Activated CD8-positive, alpha-beta T cell treated with anti-CD3 and anti-CD28 coated beads for 36 hours (primary cell): Measurements from ENCODE around the gene FAM120B. TPM values are rescaled to one million over a fixed set of nuclear protein-coding genes. Genes with fewer than 3 reads are reported as not detected.

Experiments used
- ATAC-seq: fragments of 200-7000 bp; cut with Tn5 transposase; one replicate; pipeline ENCODE4 v1.10.0; 2021; ENCODE audit warnings: mild to moderate bottlenecking, moderate library complexity
- CTCF ChIA-PET: fragments of 350-600 bp; sonication (Branson Sonifier 250); formaldehyde crosslinking; loops from one replicate; lab custom pipeline; 2021; ENCODE audit warnings: antibody characterized with exemption; lab: Charles Lee
- POLR2A ChIA-PET: fragments of 350-600 bp; sonication (Branson Sonifier 250); formaldehyde crosslinking; loops from one replicate; lab custom pipeline; 2021; ENCODE audit warnings: antibody characterized with exemption; lab: Charles Lee
- DNase-seq: peaks from one replicate; pipeline ENCODE4 v3.0.0-alpha.2; 2020
- H3K27ac Mint-ChIP-seq: one replicate; pipeline ENCODE4 v1.8.0; 2021; ENCODE audit warnings: mild to moderate bottlenecking, mixed read lengths
- H3K27me3 Mint-ChIP-seq: one replicate; pipeline ENCODE4 v1.8.0; 2021; ENCODE audit warnings: mixed read lengths
- H3K36me3 Mint-ChIP-seq: one replicate; pipeline ENCODE4 v1.8.0; 2021; ENCODE audit warnings: low read depth, mixed read lengths
- H3K4me1 Mint-ChIP-seq: one replicate; pipeline ENCODE4 v1.8.0; 2021; ENCODE audit warnings: low read depth, mixed read lengths
- H3K4me3 Mint-ChIP-seq: one replicate; pipeline ENCODE4 v1.8.0; 2021; ENCODE audit warnings: mild to moderate bottlenecking, moderate library complexity, mixed read lengths
- H3K9me3 Mint-ChIP-seq: one replicate; pipeline ENCODE4 v1.8.0; 2021; ENCODE audit warnings: mixed read lengths
- intact Hi-C: fragments of 100-400 bp; cut with micrococcal nuclease; formaldehyde crosslinking; loops from one replicate; pipeline ENCODE4 v1.10.0; 2022
- total RNA-seq, 2 experiments: library from RNA; stranded (reverse); gene quantifications; one replicate each; pipeline ENCODE4 v1.2.3, GENCODE V29; 2021
- TF ChIP-seq, protein P1 (sequence below): fragments of 200-600 bp; IDR thresholded peaks from one replicate; pipeline ENCODE4 v1.8.0; 2022; ENCODE audit warnings: antibody characterized with exemption, mild to moderate bottlenecking

Gene FAM120B, protein sequence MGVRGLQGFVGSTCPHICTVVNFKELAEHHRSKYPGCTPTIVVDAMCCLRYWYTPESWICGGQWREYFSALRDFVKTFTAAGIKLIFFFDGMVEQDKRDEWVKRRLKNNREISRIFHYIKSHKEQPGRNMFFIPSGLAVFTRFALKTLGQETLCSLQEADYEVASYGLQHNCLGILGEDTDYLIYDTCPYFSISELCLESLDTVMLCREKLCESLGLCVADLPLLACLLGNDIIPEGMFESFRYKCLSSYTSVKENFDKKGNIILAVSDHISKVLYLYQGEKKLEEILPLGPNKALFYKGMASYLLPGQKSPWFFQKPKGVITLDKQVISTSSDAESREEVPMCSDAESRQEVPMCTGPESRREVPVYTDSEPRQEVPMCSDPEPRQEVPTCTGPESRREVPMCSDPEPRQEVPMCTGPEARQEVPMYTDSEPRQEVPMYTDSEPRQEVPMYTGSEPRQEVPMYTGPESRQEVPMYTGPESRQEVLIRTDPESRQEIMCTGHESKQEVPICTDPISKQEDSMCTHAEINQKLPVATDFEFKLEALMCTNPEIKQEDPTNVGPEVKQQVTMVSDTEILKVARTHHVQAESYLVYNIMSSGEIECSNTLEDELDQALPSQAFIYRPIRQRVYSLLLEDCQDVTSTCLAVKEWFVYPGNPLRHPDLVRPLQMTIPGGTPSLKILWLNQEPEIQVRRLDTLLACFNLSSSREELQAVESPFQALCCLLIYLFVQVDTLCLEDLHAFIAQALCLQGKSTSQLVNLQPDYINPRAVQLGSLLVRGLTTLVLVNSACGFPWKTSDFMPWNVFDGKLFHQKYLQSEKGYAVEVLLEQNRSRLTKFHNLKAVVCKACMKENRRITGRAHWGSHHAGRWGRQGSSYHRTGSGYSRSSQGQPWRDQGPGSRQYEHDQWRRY
- total RNA-seq: 10 to 100 TPM; 19.0 to 19.5 TPM

DNA sequence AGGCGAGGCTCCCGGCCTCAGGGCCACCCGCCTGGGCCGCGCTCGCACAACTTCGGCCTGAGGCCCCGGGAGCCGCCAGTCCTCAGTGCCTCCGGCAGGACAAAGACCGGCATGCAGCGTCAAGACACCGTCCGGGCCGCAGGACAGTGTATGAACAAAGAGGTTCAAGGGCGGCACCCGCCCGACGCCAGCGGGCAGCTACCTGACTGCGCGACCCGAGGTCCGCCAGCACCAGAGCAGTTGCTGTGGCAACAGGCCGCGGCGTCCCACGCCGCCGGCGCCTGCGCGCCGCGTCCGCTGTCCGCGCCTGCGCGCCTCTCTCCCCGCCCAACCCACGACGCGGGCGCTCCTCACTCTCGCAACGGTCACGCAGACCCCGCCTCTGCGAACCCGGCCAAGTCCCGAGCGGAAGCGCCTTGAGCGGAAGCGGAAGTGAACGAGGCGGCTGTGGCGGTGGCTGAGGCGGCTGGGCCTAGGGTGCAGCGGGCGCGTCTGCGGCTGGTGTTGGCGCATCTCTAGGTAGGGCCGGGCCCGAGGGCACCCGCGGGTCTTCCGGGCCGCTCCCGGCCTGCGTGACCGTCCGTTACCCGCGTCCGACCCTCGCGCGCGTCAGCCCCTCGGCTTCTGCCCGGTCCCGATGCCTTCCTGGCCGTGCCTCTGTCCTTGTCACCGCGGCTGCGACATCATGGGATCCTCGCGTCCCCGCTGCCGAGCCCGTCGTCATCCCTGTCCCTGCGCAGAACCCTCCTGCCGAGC is at the start of gene FAM120B:
Gene FAM120B, plus strand, starts transcription at position 435 of the 756 bp plus-strand sequence. CDS start 10,633 bp downstream, outside the sequence.
- Mint-ChIP-seq H3K9me3 (peaks cover 2% of the 10 kb centered on the region), H3K4me3 (peak within 1 kb of the TSS; percentile 92), H3K36me3 (peaks cover 11% of the 10 kb centered on the region), H3K4me1 (peaks cover 40% of the 10 kb centered on the region), H3K27ac (peak within 1 kb of the TSS; percentile 91), H3K27me3 (no peaks in the 10 kb centered on the region)
- intact Hi-C loops: no loop called here
- ATAC-seq (peak; percentile 96), DNase-seq (peak; percentile 94)
- TF ChIP-seq, protein P1, sequence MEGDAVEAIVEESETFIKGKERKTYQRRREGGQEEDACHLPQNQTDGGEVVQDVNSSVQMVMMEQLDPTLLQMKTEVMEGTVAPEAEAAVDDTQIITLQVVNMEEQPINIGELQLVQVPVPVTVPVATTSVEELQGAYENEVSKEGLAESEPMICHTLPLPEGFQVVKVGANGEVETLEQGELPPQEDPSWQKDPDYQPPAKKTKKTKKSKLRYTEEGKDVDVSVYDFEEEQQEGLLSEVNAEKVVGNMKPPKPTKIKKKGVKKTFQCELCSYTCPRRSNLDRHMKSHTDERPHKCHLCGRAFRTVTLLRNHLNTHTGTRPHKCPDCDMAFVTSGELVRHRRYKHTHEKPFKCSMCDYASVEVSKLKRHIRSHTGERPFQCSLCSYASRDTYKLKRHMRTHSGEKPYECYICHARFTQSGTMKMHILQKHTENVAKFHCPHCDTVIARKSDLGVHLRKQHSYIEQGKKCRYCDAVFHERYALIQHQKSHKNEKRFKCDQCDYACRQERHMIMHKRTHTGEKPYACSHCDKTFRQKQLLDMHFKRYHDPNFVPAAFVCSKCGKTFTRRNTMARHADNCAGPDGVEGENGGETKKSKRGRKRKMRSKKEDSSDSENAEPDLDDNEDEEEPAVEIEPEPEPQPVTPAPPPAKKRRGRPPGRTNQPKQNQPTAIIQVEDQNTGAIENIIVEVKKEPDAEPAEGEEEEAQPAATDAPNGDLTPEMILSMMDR: no peak
- POLR2A ChIA-PET: interaction anchor here (1.0 to 1.7 kb wide), 3 partner anchors 10 to 12 kb away, joined by 3 to 4 read pairs (median 3); no protein-coding TSS in a partner anchor
- CTCF ChIA-PET: interaction anchor here (0.9 kb wide), 1 partner anchor 11 kb away, joined by 3 read pairs; no protein-coding TSS in a partner anchor

DNA sequence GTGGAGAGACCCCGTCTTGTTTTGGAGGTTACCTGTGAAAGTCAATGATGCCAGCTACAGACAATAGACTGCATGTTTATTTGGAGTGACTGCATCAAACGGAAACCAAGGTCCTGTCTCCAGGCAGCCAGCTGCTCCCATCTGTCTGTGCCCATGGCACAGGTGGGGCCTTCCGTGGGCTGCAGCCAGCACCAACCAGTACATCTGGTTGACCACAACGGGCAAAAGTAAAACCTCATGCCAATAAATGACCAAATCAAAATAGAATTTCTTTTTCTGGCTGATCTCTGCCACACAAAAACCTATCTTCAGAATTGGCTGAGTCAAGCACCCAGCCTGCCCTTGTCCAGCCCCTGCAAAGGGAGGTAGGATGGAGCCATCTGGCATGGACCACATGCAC is 49.2 kb upstream of the FAM120B start:
- Mint-ChIP-seq H3K27ac (no peak overlapping the region), H3K27me3 (no peaks in the 10 kb centered on the region), H3K36me3 (no peaks in the 10 kb centered on the region), H3K4me1 (no peaks in the 10 kb centered on the region), H3K4me3 (no peak overlapping the region), H3K9me3 (no peaks in the 10 kb centered on the region)
- intact Hi-C loops: no loop called here
- ChIA-PET POLR2A (no interaction called here), CTCF (no interaction called here)
- ATAC-seq (no peak), DNase-seq (no peak)
- TF ChIP-seq, protein P1: no peak

DNA sequence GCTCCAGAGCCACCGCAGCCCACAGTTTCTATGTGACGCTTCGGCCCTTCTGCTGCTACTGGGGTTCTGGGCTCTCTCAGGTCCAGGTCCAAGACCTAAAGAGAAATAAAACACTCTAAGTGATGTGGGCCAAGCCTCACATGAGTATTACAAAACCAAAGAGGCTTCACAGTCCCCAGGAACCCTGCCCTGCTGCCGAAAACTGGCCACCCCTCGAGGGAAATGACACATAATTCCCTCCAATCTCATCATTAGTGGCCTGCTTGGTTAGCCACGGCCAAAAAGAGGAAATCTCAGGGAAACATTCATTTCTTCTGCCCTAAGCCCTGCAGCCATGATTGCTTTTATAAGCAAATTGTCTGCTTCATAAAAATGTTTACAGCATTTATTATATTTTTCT is 48.2 kb upstream of the FAM120B start:
- TF ChIP-seq, protein P1: no peak
- ChIA-PET CTCF (no interaction called here), POLR2A (no interaction called here)
- H3K27ac Mint-ChIP-seq: no peak overlapping the region
- intact Hi-C loops: no loop called here
- H3K9me3 Mint-ChIP-seq: no peaks in the 10 kb centered on the region
- no peaks in the 10 kb centered on the region for H3K27me3 Mint-ChIP-seq
- no peak overlapping the region for H3K4me3 Mint-ChIP-seq
- DNase-seq: no peak
- no peaks in the 10 kb centered on the region for H3K36me3 Mint-ChIP-seq
- no peak for ATAC-seq
- no peaks in the 10 kb centered on the region for H3K4me1 Mint-ChIP-seq

DNA sequence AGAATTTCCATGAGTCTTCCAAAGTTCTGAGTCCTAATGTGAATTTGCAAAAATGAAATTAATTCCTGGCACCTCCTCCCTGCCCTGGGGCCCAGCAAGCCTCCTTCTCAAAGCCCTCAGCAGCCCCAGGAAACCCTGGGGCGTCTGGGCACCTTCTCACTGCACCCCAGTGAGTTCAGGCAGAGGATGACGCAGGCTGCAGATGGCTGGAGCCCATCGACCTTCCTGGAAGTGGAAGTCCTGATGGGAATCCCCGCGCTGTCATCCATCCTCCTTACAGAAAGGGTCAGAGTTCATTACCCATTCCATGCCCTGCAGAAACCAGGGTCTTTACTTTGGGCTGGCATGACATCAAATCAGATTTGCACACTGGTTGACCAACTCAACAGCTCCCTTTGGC is 47.3 kb upstream of the FAM120B start:
- ChIA-PET POLR2A (no interaction called here), CTCF (no interaction called here)
- DNase-seq (no peak), ATAC-seq (no peak)
- H3K36me3 Mint-ChIP-seq: no peaks in the 10 kb centered on the region
- H3K27me3 Mint-ChIP-seq: peaks cover 2% of the 10 kb centered on the region
- no peaks in the 10 kb centered on the region for H3K9me3 Mint-ChIP-seq
- intact Hi-C loops: no loop called here
- H3K4me3 Mint-ChIP-seq: no peak overlapping the region
- TF ChIP-seq, protein P1: no peak
- H3K4me1 Mint-ChIP-seq: no peaks in the 10 kb centered on the region
- no peak overlapping the region for H3K27ac Mint-ChIP-seq
